HG02852 (cell line): ENCODE results near the gene GGACT.
"Not testable (repeated sequence)": the region's sequence is repeated elsewhere in the genome, so short reads cannot be mapped to it uniquely, and the experiment has no call there.

ENCODE experiments used
- ATAC-seq: cut with Tn5 transposase; IDR thresholded peaks from one replicate; pipeline ENCODE4 v1.9.1; 2021; ENCODE audit warnings: mild to moderate bottlenecking, moderate library complexity; ENCODE audit not compliant: unreplicated experiment

Gene GGACT

GRCh38 chr13:100588331-100589177, at the start of gene GGACT:
Gene GGACT, minus strand, starts transcription at chr13:100588789. Its CDS starts 56,198 bp downstream, at chr13:100532591.
- peak; percentile 97 for ATAC-seq

- no peak for ATAC-seq
Observed at GRCh38 chr13:100637796-100638195, 49.2 kb upstream of the GGACT start.

GRCh38 chr13:100637380-100637779, 48.8 kb upstream of the GGACT start:
- ATAC-seq = no peak

- ATAC-seq = no peak
Observed at GRCh38 chr13:100636441-100636840, 47.9 kb upstream of the GGACT start.

GRCh38 chr13:100636004-100636403, 47.4 kb upstream of the GGACT start:
- no peak for ATAC-seq

GRCh38 chr13:100634696-100635095, 46.1 kb upstream of the GGACT start:
- ATAC-seq = no peak

GRCh38 chr13:100633461-100633860, 44.9 kb upstream of the GGACT start:
- ATAC-seq = no peak

GRCh38 chr13:100630555-100630954, 42.0 kb upstream of the GGACT start:
- no peak for ATAC-seq

- no peak for ATAC-seq
Observed at GRCh38 chr13:100627120-100627519, 38.5 kb upstream of the GGACT start.

- ATAC-seq = no peak
Observed at GRCh38 chr13:100625447-100625846, 36.9 kb upstream of the GGACT start.

GRCh38 chr13:100620792-100621191, 32.2 kb upstream of the GGACT start:
- no peak for ATAC-seq

- no peak for ATAC-seq
Observed at GRCh38 chr13:100619940-100620339, 31.4 kb upstream of the GGACT start.

GRCh38 chr13:100618897-100619296, 30.3 kb upstream of the GGACT start:
- ATAC-seq = not testable (repeated sequence)

- ATAC-seq = no peak
Observed at GRCh38 chr13:100613031-100613430, 24.4 kb upstream of the GGACT start.

GRCh38 chr13:100611678-100612492, 23.3 kb upstream of the GGACT start:
- no peak for ATAC-seq

GRCh38 chr13:100610391-100611347, 22.1 kb upstream of the GGACT start:
- peak; percentile 43 for ATAC-seq

- peak; percentile 87 for ATAC-seq
Observed at GRCh38 chr13:100608906-100609305, 20.3 kb upstream of the GGACT start.

- no peak for ATAC-seq
Observed at GRCh38 chr13:100608489-100608888, 19.9 kb upstream of the GGACT start.

- no peak for ATAC-seq
Observed at GRCh38 chr13:100604918-100605710, 16.5 kb upstream of the GGACT start.
